RWPE2 (cell line): ENCODE measurements around the gene NOS1AP.

Source experiments
- ATAC-seq: fragments of 200-7000 bp; cut with Tn5 transposase; 3 replicates; pipeline ENCODE4 v1.9.1; 2021; ENCODE audit warnings: low read depth
- DNase-seq: peaks from one replicate; pipeline ENCODE4 v3.0.0-alpha.2; 2020; ENCODE audit warnings: low spot score
- H3K27ac ChIP-seq: fragments of 450-650 bp; 2 replicates; pipeline ENCODE4 v1.5.1; 2017; ENCODE audit warnings: mild to moderate bottlenecking; ENCODE audit not compliant: poor library complexity, severe bottlenecking
- H3K27me3 ChIP-seq: fragments of 250-450 bp; sonication (Bioruptor Pico); 2 replicates; pipeline ENCODE4 v1.5.1; 2021; ENCODE audit warnings: mild to moderate bottlenecking, moderate library complexity; ENCODE audit not compliant: insufficient read depth, poor library complexity, severe bottlenecking
- H3K36me3 ChIP-seq: fragments of 250-450 bp; sonication (Bioruptor Pico); 2 replicates; pipeline ENCODE4 v1.5.1; 2020; ENCODE audit warnings: low read depth, mild to moderate bottlenecking, moderate library complexity
- H3K4me1 ChIP-seq: fragments of 250-450 bp; sonication (Bioruptor Pico); 2 replicates; pipeline ENCODE4 v1.5.1; 2021; ENCODE audit warnings: mild to moderate bottlenecking, moderate library complexity; ENCODE audit not compliant: insufficient read depth, poor library complexity, severe bottlenecking
- H3K4me3 ChIP-seq: fragments of 250-450 bp; sonication (Bioruptor Pico); 2 replicates; pipeline ENCODE4 v1.5.1; 2021; ENCODE audit warnings: mild to moderate bottlenecking, moderate library complexity; ENCODE audit not compliant: severe bottlenecking
- H3K9me3 ChIP-seq: fragments of 250-450 bp; sonication (Bioruptor Pico); 2 replicates; pipeline ENCODE4 v1.5.1; 2021; ENCODE audit warnings: mild to moderate bottlenecking, moderate library complexity; ENCODE audit not compliant: severe bottlenecking
- TF ChIP-seq, protein P1 (sequence below): fragments of 450-650 bp; IDR thresholded peaks from one replicate; pipeline ENCODE4 v1.5.1; 2017; ENCODE audit warnings: mild to moderate bottlenecking, moderate library complexity; ENCODE audit not compliant: poor library complexity, severe bottlenecking

Gene NOS1AP

DNA sequence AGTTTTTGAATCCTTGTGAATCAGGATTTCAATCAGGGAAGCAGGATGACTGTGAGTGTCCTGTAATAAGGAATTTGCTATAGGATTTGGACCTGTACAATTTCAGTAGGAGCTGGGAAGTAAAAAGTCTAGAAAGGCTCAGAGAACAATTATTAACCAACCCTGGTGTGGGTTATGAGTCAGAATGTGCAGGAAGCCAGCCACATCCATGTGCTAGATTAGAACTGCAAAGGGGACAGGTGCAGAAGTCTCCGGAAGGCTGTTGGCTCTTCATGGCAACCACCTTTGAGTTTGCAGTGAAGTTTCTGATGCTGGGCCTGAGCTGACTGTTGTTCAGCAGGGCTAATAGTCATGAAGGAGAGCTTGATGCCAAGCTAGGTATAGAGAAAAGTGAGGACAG is 236.5 kb downstream of the NOS1AP start:
- Histone ChIP-seq H3K27me3 (no peaks in the 10 kb centered on the region), H3K36me3 (no peaks in the 10 kb centered on the region), H3K27ac (peak overlapping the region; percentile 24), H3K4me1 (peaks cover 41% of the 10 kb centered on the region), H3K4me3 (no peak overlapping the region), H3K9me3 (no peaks in the 10 kb centered on the region)
- TF ChIP-seq, protein P1, sequence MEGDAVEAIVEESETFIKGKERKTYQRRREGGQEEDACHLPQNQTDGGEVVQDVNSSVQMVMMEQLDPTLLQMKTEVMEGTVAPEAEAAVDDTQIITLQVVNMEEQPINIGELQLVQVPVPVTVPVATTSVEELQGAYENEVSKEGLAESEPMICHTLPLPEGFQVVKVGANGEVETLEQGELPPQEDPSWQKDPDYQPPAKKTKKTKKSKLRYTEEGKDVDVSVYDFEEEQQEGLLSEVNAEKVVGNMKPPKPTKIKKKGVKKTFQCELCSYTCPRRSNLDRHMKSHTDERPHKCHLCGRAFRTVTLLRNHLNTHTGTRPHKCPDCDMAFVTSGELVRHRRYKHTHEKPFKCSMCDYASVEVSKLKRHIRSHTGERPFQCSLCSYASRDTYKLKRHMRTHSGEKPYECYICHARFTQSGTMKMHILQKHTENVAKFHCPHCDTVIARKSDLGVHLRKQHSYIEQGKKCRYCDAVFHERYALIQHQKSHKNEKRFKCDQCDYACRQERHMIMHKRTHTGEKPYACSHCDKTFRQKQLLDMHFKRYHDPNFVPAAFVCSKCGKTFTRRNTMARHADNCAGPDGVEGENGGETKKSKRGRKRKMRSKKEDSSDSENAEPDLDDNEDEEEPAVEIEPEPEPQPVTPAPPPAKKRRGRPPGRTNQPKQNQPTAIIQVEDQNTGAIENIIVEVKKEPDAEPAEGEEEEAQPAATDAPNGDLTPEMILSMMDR, result no peak
- no peak for DNase-seq
- peak; percentile 39; the same call in 2 of the 3 replicates for ATAC-seq

DNA sequence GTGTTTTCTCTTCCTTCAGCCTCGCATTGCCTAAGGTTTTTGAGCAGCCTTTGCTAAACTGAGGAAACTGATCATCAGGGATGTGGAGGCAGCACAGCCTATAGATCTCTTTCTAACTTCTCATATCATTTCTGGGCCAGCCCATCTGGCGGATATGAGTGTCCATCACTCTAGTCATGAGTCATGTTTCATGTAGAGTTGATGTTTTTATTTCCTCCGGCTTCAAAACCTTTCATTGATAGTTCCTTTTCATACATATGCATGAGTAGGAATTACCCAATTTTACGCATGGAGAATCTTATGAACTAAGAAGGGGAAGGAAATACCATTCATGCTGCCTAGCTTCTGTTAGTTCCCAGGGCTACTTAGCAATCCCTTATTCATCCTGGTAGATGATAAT is 240.8 kb downstream of the NOS1AP start:
- Histone ChIP-seq H3K27me3 (no peaks in the 10 kb centered on the region), H3K4me1 (peaks cover 18% of the 10 kb centered on the region), H3K4me3 (no peak overlapping the region), H3K9me3 (no peaks in the 10 kb centered on the region), H3K36me3 (no peaks in the 10 kb centered on the region), H3K27ac (peak overlapping the region; percentile 62)
- DNase-seq, result no peak
- TF ChIP-seq, protein P1, result no peak
- peak; percentile 87 for ATAC-seq

DNA sequence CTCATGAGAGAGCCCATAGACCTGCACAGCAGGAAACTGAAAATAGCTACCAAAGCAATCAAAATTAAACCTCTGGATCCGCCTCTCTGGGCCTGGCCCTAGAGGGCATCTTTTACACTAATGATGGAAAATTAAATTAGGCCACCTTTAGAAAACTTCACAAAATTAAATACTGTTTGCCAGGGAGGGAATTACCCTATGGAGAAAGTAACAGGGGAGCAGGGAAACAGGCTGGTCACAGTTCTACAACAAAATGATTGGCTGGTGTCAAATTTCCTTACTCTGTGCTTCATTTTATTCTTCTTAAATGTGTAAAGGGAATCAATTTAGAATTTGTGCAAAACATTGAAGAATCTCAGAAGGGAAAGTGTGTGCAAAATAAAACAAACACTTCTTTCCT is 244.7 kb downstream of the NOS1AP start:
- ATAC-seq (no peak), DNase-seq (no peak)
- no peak overlapping the region for H3K27ac ChIP-seq
- TF ChIP-seq, protein P1, result no peak
- no peaks in the 10 kb centered on the region for H3K36me3 ChIP-seq
- no peak overlapping the region for H3K4me3 ChIP-seq
- peaks cover 11% of the 10 kb centered on the region for H3K4me1 ChIP-seq
- H3K9me3 ChIP-seq, result no peaks in the 10 kb centered on the region
- no peaks in the 10 kb centered on the region for H3K27me3 ChIP-seq

DNA sequence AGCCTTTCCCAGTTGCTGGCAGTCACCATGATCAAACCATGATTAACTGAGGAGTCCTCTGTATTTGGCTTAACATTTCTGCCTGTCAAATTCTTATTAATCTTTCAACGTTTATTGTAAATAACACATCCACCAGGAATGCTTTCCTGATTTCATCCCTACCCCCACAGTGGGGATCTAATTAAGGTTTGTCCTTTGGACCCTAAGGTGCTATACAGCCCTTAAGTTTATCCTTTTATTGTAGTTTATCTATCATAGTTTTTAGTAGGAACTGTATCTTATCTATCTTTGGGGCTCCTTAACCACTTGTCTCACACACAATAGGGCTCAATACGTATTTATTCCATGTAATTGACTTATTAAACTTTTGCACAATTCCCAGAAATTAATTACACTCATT is 246.2 kb downstream of the NOS1AP start:
- no peak for ATAC-seq
- no peaks in the 10 kb centered on the region for H3K9me3 ChIP-seq
- no peaks in the 10 kb centered on the region for H3K27me3 ChIP-seq

DNA sequence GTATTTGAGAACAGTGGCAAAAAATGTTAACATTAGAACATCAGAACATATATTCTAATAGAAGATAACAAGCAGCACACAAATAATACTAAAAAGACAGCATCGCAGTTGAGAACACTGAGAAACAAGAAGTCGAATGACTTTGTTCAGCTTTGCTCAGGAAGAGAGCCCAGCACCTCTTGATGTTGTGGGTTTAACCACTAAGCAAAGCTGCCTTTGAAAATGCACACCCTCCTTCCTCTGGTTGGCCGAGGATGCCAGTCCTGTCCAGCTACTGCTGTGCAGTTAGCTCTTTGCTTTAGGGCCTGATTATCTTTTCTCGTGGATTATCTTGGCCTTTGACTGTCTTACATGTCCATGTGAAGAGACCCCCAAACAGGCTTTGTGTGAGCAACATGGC is 246.7 kb downstream of the NOS1AP start:
- H3K4me1 ChIP-seq, result no peaks in the 10 kb centered on the region
- no peaks in the 10 kb centered on the region for H3K27me3 ChIP-seq
- DNase-seq (no peak), ATAC-seq (no peak)
- TF ChIP-seq, protein P1, result no peak
- no peak overlapping the region for H3K27ac ChIP-seq
- no peaks in the 10 kb centered on the region for H3K9me3 ChIP-seq
- H3K4me3 ChIP-seq, result no peak overlapping the region
- no peaks in the 10 kb centered on the region for H3K36me3 ChIP-seq

More for the DNA sequence above, 246.2 kb downstream of the NOS1AP start:
- TF ChIP-seq, protein P1, result no peak
- Histone ChIP-seq H3K27ac (no peak overlapping the region), H3K4me1 (peaks cover 3% of the 10 kb centered on the region), H3K36me3 (no peaks in the 10 kb centered on the region), H3K4me3 (no peak overlapping the region)
- no peak for DNase-seq
